ENCODE results near the gene LEFTY1.

Gene LEFTY1

DNA sequence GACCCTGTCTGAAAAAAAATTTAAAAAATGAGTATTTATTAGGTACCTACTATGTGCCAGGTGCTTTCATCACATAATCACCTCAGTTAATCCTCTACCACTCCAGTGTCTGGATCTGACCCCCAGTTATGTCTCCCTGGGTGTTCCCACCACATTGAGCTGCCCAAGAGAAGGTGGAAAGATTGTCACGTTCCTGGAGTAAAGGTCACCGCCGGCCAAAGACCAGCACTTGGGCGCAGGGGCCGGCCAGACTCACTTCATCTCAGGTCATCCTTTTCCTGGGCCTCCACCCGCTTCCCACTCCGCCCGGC lies 34.4 kb upstream of the LEFTY1 start:
- peaks cover 20% of the 10 kb centered on the region for H4K20me1 ChIP-seq (ENCODE audit: insufficient read depth, low read length)
- no peaks in the 10 kb centered on the region for H3K9me3 ChIP-seq (ENCODE audit: insufficient read depth, low read length)
- no peaks in the 10 kb centered on the region for H3K27me3 ChIP-seq (ENCODE audit: low read depth, low read length)
- H3K79me2 ChIP-seq (ENCODE audit: low read length): peaks cover 42% of the 10 kb centered on the region
- H3K36me3 ChIP-seq (replicated peaks; ENCODE audit: low read depth, low read length): peaks cover 37% of the 10 kb centered on the region
- peak overlapping the region; percentile 86 for H3K4me3 ChIP-seq (ENCODE audit: low read length)
- peaks cover 41% of the 10 kb centered on the region for H3K4me1 ChIP-seq (ENCODE audit: low read length)
- H2AFZ ChIP-seq (ENCODE audit: low read depth, low read length): 0 out of 2 replicates have a peak overlapping the region, but pooled peaks have one; percentile 56
- H3K9ac ChIP-seq (ENCODE audit: low read length): peak overlapping the region; percentile 93
- H3K4me2 ChIP-seq (ENCODE audit: low read length): peak overlapping the region; percentile 93
- peak overlapping the region; percentile 86 for H3K27ac ChIP-seq (ENCODE audit: low read length)
- TF ChIP-seq CTCF (IDR thresholded peaks at IDR 0.05; ENCODE audit: low read depth, low read length) (no peak), EZH2phosphoT487 (IDR thresholded peaks at IDR 0.05; ENCODE audit: low read depth) (no peak)

DNA sequence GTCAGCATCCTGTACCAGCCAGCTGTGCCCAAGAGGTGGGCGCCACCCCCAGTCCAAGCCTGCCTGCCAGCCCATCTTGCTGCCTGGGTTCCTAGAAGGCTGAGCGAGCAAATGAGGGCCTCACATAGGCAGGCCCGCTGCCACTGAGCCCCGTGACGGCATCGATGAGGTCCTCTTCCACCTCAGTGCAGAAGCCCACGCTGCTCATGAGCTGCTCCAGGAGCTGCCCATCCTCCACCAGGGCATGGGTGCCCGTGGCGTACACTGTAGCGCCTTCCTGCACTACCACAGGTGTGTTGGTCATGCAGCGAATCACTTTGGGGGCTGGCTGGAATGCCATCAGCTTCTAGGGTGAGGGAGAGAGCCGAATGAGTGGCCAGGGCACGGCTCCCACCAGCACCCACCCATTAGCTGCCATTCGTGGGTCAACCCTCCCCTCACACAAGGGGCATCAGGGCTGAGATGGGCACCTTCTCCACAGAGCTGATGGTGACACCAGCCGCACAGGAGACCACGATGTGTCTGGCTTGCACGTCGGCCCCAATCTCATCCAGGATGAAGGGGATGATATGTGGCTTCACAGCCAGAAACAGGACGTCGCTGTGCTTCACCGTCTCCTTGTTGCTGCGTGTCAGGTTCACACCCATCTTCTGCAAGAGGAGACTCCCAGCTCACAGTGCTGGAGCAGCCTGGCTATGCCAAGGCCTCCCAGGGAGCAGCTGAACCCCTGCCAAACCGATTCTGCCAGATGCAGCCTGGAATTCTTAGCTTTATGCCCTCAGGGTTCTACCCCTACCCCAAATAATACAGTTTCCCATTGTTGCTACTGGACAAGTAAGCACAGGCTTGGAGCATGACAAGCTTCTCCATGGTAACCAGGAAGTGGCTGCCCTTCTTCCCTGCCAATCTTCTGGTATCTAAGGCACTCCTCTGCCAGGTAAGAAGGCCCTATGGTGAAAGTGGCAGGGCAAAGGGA lies 33.1 kb upstream of the LEFTY1 start:
- Histone ChIP-seq H3K27me3 (ENCODE audit: low read depth, low read length) (no peaks in the 10 kb centered on the region), H3K9ac (ENCODE audit: low read length) (no peak overlapping the region; the same call in 1 of the 2 replicates), H3K9me3 (ENCODE audit: insufficient read depth, low read length) (no peaks in the 10 kb centered on the region), H3K27ac (ENCODE audit: low read length) (no peak overlapping the region), H3K4me3 (ENCODE audit: low read length) (peak overlapping the region; percentile 86; the same call in 1 of the 2 replicates), H4K20me1 (ENCODE audit: insufficient read depth, low read length) (peaks cover 20% of the 10 kb centered on the region), H2AFZ (ENCODE audit: low read depth, low read length) (no peak overlapping the region), H3K36me3 (replicated peaks; ENCODE audit: low read depth, low read length) (peaks cover 50% of the 10 kb centered on the region), H3K4me1 (ENCODE audit: low read length) (peaks cover 48% of the 10 kb centered on the region), H3K79me2 (ENCODE audit: low read length) (peaks cover 42% of the 10 kb centered on the region), H3K4me2 (ENCODE audit: low read length) (peak overlapping the region; percentile 93)
- TF ChIP-seq EZH2phosphoT487 (IDR thresholded peaks at IDR 0.05; ENCODE audit: low read depth): no peak
- no peak for TF ChIP-seq CTCF (IDR thresholded peaks at IDR 0.05; ENCODE audit: low read depth, low read length)

DNA sequence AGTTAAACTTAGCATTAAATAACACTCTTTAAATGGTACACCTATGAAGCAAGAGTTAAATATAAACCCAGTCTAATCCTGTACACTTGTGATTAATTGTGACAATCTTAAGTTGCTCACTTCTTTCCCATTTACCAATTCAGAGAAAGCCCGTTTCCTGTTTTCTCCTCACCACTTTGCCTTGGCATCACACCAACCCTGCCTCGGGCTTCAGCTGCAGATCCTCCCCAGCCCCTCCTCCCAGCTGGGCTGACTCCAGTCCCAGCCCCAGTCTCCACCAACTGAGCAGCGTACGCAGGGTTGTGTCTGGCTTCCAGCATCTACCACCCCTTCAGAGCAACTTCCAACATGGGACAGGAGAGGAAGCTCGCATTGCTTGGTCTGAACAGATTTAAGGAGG lies 31.0 kb upstream of the LEFTY1 start:
- peaks cover 45% of the 10 kb centered on the region for H3K4me1 ChIP-seq (ENCODE audit: low read length)
- H3K4me2 ChIP-seq (ENCODE audit: low read length): peak overlapping the region; percentile 70
- TF ChIP-seq CTCF (IDR thresholded peaks at IDR 0.05; ENCODE audit: low read depth, low read length) (no peak), EZH2phosphoT487 (IDR thresholded peaks at IDR 0.05; ENCODE audit: low read depth) (no peak)
- H3K36me3 ChIP-seq (replicated peaks; ENCODE audit: low read depth, low read length): peaks cover 55% of the 10 kb centered on the region
- peak overlapping the region; percentile 57 for H3K4me3 ChIP-seq (ENCODE audit: low read length)
- H3K9ac ChIP-seq (ENCODE audit: low read length): peak overlapping the region; percentile 49
- no peaks in the 10 kb centered on the region for H3K9me3 ChIP-seq (ENCODE audit: insufficient read depth, low read length)
- no peaks in the 10 kb centered on the region for H3K27me3 ChIP-seq (ENCODE audit: low read depth, low read length)
- peaks cover 42% of the 10 kb centered on the region for H3K79me2 ChIP-seq (ENCODE audit: low read length)
- H4K20me1 ChIP-seq (ENCODE audit: insufficient read depth, low read length): peaks cover 20% of the 10 kb centered on the region
- H2AFZ ChIP-seq (ENCODE audit: low read depth, low read length): no peak overlapping the region
- peak overlapping the region; percentile 79 for H3K27ac ChIP-seq (ENCODE audit: low read length)

DNA sequence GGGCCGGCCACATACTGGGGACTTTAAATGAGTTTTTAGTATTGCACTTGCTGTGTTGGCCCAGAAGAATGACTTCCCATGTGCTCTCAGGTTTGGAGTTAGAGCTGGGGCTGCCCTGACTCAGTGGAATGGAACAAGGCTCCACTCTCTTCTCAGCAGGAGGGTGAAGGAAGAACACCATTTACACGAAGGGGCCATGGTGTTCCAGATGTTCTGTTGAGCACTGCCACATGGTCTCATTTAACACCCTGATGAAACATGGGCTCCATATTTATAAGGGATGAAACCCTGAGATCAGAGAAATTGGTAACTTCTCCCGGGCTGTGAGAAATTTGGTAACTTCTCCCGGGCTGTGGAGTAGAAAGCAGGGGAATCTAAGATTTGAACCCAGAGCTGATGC lies 29.3 kb upstream of the LEFTY1 start:
- Histone ChIP-seq H3K36me3 (replicated peaks; ENCODE audit: low read depth, low read length) (peaks cover 55% of the 10 kb centered on the region), H3K27ac (ENCODE audit: low read length) (no peak overlapping the region)
- no peak for TF ChIP-seq EZH2phosphoT487 (IDR thresholded peaks at IDR 0.05; ENCODE audit: low read depth)
- no peak for TF ChIP-seq CTCF (IDR thresholded peaks at IDR 0.05; ENCODE audit: low read depth, low read length)

More for the DNA sequence above, 29.3 kb upstream of the LEFTY1 start:
- peaks cover 20% of the 10 kb centered on the region for H4K20me1 ChIP-seq (ENCODE audit: insufficient read depth, low read length)
- H2AFZ ChIP-seq (ENCODE audit: low read depth, low read length): no peak overlapping the region
- H3K4me3 ChIP-seq (ENCODE audit: low read length): no peak overlapping the region
- H3K9me3 ChIP-seq (ENCODE audit: insufficient read depth, low read length): no peaks in the 10 kb centered on the region
- peaks cover 34% of the 10 kb centered on the region for H3K79me2 ChIP-seq (ENCODE audit: low read length)
- no peak overlapping the region for H3K4me2 ChIP-seq (ENCODE audit: low read length)
- no peaks in the 10 kb centered on the region for H3K27me3 ChIP-seq (ENCODE audit: low read depth, low read length)
- peaks cover 45% of the 10 kb centered on the region for H3K4me1 ChIP-seq (ENCODE audit: low read length)
- no peak overlapping the region for H3K9ac ChIP-seq (ENCODE audit: low read length)
